HEK293 (cell line): ENCODE results near the gene STEAP3.

Source experiments
- BCL11A ChIP-seq: fragments of 450-650 bp; formaldehyde crosslinking; IDR thresholded peaks from 2 replicates; pipeline ENCODE4 v1.5.1; 2016; ENCODE audit warnings: low read depth, missing biosample characterization, missing genetic modification characterization
- TCF7L2 ChIP-seq: IDR thresholded peaks from 2 replicates; pipeline ENCODE4 v1.6.1; 2011; ENCODE audit warnings: low read depth, mild to moderate bottlenecking, inconsistent platforms, low read length, moderate library complexity, borderline replicate concordance
- YY1 ChIP-seq: fragments of 450-650 bp; formaldehyde crosslinking; IDR thresholded peaks from 2 replicates; pipeline ENCODE4 v1.5.1; 2018; ENCODE audit warnings: missing biosample characterization, missing genetic modification characterization
- ZBTB8A ChIP-seq: fragments of 450-650 bp; formaldehyde crosslinking; IDR thresholded peaks from 2 replicates; pipeline ENCODE4 v1.5.1; 2016; ENCODE audit warnings: missing biosample characterization, missing genetic modification characterization
- ZFP41 ChIP-seq: fragments of 450-650 bp; formaldehyde crosslinking; IDR thresholded peaks from 2 replicates; pipeline ENCODE4 v1.5.1; 2016; ENCODE audit warnings: missing biosample characterization, missing genetic modification characterization, borderline replicate concordance
- ZNF121 ChIP-seq: fragments of 450-650 bp; formaldehyde crosslinking; IDR thresholded peaks from 2 replicates; pipeline ENCODE4 v1.5.1; 2016; ENCODE audit warnings: missing biosample characterization, missing genetic modification characterization
- ZNF292 ChIP-seq: fragments of 450-650 bp; formaldehyde crosslinking; IDR thresholded peaks from 2 replicates; pipeline ENCODE4 v1.5.1; 2016; ENCODE audit warnings: low read depth, missing biosample characterization, missing genetic modification characterization, borderline replicate concordance
- TF ChIP-seq, protein P1 (sequence below): fragments of 450-650 bp; formaldehyde crosslinking; IDR thresholded peaks from 2 replicates; pipeline ENCODE4 v1.5.1; 2016; ENCODE audit warnings: missing biosample characterization, missing genetic modification characterization
- TF ChIP-seq, protein P2 (sequence below): fragments of 450-650 bp; formaldehyde crosslinking; IDR thresholded peaks from 2 replicates; pipeline ENCODE4 v1.5.1; 2016; ENCODE audit warnings: missing biosample characterization, missing genetic modification characterization
- TF ChIP-seq, protein P3 (sequence below): fragments of 450-650 bp; formaldehyde crosslinking; IDR thresholded peaks from 2 replicates; pipeline ENCODE4 v1.5.1; 2017; ENCODE audit warnings: missing biosample characterization, mild to moderate bottlenecking, missing genetic modification characterization, moderate library complexity
- TF ChIP-seq, protein P4 (sequence below): fragments of 450-650 bp; formaldehyde crosslinking; IDR thresholded peaks from 2 replicates; pipeline ENCODE4 v1.5.1; 2016; ENCODE audit warnings: missing biosample characterization, missing genetic modification characterization
- TF ChIP-seq, protein P5 (sequence below): fragments of 450-650 bp; formaldehyde crosslinking; IDR thresholded peaks from 2 replicates; pipeline ENCODE4 v1.5.1; 2017; ENCODE audit warnings: missing biosample characterization, missing genetic modification characterization

DNA sequence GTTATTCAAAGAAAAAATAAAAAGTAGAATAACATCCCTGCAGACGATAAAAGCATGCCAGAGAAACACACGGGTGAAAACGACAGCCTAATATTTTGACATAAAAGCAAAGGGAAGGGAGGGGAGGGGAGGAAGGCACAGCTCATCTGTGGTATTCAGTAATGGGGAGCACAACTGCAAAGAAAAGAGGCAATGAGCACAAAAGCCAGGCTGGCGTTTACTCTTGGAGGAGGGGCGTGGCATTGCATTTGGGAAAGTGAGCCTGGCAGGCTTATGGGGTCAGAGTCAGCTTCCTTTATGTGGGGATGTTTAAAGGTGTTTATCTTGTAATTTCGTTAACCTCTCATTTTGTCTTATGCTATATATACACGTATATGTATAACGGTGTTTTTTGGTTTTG, 53.2 kb downstream of the STEAP3 start:
- TF ChIP-seq, protein P1, sequence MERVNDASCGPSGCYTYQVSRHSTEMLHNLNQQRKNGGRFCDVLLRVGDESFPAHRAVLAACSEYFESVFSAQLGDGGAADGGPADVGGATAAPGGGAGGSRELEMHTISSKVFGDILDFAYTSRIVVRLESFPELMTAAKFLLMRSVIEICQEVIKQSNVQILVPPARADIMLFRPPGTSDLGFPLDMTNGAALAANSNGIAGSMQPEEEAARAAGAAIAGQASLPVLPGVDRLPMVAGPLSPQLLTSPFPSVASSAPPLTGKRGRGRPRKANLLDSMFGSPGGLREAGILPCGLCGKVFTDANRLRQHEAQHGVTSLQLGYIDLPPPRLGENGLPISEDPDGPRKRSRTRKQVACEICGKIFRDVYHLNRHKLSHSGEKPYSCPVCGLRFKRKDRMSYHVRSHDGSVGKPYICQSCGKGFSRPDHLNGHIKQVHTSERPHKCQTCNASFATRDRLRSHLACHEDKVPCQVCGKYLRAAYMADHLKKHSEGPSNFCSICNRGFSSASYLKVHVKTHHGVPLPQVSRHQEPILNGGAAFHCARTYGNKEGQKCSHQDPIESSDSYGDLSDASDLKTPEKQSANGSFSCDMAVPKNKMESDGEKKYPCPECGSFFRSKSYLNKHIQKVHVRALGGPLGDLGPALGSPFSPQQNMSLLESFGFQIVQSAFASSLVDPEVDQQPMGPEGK: no peak
- TF ChIP-seq YY1 (tag by site-specific recombination) (no peak), TCF7L2 (no peak), ZBTB8A (no peak), ZNF292 (tag by site-specific recombination) (no peak), ZFP41 (tag by site-specific recombination) (no peak), BCL11A (no peak), ZNF121 (tag by site-specific recombination) (no peak)
- TF ChIP-seq, protein P2, sequence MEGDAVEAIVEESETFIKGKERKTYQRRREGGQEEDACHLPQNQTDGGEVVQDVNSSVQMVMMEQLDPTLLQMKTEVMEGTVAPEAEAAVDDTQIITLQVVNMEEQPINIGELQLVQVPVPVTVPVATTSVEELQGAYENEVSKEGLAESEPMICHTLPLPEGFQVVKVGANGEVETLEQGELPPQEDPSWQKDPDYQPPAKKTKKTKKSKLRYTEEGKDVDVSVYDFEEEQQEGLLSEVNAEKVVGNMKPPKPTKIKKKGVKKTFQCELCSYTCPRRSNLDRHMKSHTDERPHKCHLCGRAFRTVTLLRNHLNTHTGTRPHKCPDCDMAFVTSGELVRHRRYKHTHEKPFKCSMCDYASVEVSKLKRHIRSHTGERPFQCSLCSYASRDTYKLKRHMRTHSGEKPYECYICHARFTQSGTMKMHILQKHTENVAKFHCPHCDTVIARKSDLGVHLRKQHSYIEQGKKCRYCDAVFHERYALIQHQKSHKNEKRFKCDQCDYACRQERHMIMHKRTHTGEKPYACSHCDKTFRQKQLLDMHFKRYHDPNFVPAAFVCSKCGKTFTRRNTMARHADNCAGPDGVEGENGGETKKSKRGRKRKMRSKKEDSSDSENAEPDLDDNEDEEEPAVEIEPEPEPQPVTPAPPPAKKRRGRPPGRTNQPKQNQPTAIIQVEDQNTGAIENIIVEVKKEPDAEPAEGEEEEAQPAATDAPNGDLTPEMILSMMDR (tag by site-specific recombination): no peak
- TF ChIP-seq, protein P3, sequence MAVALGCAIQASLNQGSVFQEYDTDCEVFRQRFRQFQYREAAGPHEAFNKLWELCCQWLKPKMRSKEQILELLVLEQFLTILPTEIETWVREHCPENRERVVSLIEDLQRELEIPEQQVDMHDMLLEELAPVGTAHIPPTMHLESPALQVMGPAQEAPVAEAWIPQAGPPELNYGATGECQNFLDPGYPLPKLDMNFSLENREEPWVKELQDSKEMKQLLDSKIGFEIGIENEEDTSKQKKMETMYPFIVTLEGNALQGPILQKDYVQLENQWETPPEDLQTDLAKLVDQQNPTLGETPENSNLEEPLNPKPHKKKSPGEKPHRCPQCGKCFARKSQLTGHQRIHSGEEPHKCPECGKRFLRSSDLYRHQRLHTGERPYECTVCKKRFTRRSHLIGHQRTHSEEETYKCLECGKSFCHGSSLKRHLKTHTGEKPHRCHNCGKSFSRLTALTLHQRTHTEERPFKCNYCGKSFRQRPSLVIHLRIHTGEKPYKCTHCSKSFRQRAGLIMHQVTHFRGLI (tag by site-specific recombination): no peak
- TF ChIP-seq, protein P4, sequence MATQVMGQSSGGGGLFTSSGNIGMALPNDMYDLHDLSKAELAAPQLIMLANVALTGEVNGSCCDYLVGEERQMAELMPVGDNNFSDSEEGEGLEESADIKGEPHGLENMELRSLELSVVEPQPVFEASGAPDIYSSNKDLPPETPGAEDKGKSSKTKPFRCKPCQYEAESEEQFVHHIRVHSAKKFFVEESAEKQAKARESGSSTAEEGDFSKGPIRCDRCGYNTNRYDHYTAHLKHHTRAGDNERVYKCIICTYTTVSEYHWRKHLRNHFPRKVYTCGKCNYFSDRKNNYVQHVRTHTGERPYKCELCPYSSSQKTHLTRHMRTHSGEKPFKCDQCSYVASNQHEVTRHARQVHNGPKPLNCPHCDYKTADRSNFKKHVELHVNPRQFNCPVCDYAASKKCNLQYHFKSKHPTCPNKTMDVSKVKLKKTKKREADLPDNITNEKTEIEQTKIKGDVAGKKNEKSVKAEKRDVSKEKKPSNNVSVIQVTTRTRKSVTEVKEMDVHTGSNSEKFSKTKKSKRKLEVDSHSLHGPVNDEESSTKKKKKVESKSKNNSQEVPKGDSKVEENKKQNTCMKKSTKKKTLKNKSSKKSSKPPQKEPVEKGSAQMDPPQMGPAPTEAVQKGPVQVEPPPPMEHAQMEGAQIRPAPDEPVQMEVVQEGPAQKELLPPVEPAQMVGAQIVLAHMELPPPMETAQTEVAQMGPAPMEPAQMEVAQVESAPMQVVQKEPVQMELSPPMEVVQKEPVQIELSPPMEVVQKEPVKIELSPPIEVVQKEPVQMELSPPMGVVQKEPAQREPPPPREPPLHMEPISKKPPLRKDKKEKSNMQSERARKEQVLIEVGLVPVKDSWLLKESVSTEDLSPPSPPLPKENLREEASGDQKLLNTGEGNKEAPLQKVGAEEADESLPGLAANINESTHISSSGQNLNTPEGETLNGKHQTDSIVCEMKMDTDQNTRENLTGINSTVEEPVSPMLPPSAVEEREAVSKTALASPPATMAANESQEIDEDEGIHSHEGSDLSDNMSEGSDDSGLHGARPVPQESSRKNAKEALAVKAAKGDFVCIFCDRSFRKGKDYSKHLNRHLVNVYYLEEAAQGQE (tag by site-specific recombination): no peak
- TF ChIP-seq, protein P5, sequence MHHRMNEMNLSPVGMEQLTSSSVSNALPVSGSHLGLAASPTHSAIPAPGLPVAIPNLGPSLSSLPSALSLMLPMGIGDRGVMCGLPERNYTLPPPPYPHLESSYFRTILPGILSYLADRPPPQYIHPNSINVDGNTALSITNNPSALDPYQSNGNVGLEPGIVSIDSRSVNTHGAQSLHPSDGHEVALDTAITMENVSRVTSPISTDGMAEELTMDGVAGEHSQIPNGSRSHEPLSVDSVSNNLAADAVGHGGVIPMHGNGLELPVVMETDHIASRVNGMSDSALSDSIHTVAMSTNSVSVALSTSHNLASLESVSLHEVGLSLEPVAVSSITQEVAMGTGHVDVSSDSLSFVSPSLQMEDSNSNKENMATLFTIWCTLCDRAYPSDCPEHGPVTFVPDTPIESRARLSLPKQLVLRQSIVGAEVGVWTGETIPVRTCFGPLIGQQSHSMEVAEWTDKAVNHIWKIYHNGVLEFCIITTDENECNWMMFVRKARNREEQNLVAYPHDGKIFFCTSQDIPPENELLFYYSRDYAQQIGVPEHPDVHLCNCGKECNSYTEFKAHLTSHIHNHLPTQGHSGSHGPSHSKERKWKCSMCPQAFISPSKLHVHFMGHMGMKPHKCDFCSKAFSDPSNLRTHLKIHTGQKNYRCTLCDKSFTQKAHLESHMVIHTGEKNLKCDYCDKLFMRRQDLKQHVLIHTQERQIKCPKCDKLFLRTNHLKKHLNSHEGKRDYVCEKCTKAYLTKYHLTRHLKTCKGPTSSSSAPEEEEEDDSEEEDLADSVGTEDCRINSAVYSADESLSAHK (tag by site-specific recombination): no peak
